ENCODE measurements around the gene DDX20. TPM values are rescaled to one million over a fixed set of nuclear protein-coding genes. Genes with fewer than 3 reads are reported as not detected.

Gene DDX20
- polyA plus RNA-seq, 1 donor from 2014 or later: 26.5 TPM

DNA sequence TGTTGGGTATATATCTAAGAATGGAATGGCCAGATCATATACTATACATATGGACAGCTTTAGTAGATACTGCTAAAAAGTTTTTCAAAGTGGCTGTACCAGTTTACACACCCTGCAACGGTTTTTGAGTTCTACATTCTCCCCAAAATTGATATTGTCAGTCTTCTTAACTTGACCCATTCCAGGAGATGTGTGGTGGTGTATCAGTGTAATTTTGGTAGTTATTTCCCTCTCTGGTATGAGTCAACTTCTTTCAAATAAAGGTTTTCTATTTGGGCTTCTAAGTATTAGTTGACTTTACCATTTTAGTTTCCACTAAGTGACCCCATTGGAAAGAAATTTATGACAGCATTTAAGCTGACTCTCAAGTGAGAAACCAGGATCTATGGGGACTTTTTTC, 45.7 kb upstream of the DDX20 start:
- TF ChIP-seq EP300 (conservative IDR thresholded peaks at IDR 0.05; ENCODE audit: poor library complexity, severe bottlenecking) (no peak), MXI1 (conservative IDR thresholded peaks at IDR 0.05; ENCODE audit: poor library complexity, severe bottlenecking) (no peak), TAF1 (IDR thresholded peaks at IDR 0.05; ENCODE audit: low read depth) (no peak), EZH2 (IDR thresholded peaks at IDR 0.05; ENCODE audit: borderline replicate concordance, insufficient read depth, low read length, poor library complexity, severe bottlenecking) (no peak), POLR2AphosphoS5 (IDR thresholded peaks at IDR 0.05) (no peak), SMC3 (conservative IDR thresholded peaks at IDR 0.05; ENCODE audit: poor library complexity) (no peak), RAD21 (conservative IDR thresholded peaks at IDR 0.05) (no peak)
- TF ChIP-seq, protein P1, sequence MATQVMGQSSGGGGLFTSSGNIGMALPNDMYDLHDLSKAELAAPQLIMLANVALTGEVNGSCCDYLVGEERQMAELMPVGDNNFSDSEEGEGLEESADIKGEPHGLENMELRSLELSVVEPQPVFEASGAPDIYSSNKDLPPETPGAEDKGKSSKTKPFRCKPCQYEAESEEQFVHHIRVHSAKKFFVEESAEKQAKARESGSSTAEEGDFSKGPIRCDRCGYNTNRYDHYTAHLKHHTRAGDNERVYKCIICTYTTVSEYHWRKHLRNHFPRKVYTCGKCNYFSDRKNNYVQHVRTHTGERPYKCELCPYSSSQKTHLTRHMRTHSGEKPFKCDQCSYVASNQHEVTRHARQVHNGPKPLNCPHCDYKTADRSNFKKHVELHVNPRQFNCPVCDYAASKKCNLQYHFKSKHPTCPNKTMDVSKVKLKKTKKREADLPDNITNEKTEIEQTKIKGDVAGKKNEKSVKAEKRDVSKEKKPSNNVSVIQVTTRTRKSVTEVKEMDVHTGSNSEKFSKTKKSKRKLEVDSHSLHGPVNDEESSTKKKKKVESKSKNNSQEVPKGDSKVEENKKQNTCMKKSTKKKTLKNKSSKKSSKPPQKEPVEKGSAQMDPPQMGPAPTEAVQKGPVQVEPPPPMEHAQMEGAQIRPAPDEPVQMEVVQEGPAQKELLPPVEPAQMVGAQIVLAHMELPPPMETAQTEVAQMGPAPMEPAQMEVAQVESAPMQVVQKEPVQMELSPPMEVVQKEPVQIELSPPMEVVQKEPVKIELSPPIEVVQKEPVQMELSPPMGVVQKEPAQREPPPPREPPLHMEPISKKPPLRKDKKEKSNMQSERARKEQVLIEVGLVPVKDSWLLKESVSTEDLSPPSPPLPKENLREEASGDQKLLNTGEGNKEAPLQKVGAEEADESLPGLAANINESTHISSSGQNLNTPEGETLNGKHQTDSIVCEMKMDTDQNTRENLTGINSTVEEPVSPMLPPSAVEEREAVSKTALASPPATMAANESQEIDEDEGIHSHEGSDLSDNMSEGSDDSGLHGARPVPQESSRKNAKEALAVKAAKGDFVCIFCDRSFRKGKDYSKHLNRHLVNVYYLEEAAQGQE (IDR thresholded peaks at IDR 0.05; ENCODE audit: borderline replicate concordance): no peak
- TF ChIP-seq, protein P2, sequence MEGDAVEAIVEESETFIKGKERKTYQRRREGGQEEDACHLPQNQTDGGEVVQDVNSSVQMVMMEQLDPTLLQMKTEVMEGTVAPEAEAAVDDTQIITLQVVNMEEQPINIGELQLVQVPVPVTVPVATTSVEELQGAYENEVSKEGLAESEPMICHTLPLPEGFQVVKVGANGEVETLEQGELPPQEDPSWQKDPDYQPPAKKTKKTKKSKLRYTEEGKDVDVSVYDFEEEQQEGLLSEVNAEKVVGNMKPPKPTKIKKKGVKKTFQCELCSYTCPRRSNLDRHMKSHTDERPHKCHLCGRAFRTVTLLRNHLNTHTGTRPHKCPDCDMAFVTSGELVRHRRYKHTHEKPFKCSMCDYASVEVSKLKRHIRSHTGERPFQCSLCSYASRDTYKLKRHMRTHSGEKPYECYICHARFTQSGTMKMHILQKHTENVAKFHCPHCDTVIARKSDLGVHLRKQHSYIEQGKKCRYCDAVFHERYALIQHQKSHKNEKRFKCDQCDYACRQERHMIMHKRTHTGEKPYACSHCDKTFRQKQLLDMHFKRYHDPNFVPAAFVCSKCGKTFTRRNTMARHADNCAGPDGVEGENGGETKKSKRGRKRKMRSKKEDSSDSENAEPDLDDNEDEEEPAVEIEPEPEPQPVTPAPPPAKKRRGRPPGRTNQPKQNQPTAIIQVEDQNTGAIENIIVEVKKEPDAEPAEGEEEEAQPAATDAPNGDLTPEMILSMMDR (IDR thresholded peaks at IDR 0.05; ENCODE audit: poor library complexity, severe bottlenecking): no peak
- Histone ChIP-seq H4K20me1 (ENCODE audit: insufficient read depth) (no peaks in the 10 kb centered on the region), H3K27ac (ENCODE audit: low read length) (no peak overlapping the region), H3K36me3 (ENCODE audit: insufficient read depth, low read length) (no peaks in the 10 kb centered on the region), H3K4me3 (ENCODE audit: low read length) (no peak overlapping the region), H3K27me3 (ENCODE audit: insufficient read depth, low read depth, low read length) (no peaks in the 10 kb centered on the region), H2AFZ (ENCODE audit: low read depth, low read length) (no peak overlapping the region), H3K9ac (ENCODE audit: low read length) (no peak overlapping the region), H3K4me2 (ENCODE audit: low read length) (no peak overlapping the region), H3K9me3 (ENCODE audit: low read length) (no peaks in the 10 kb centered on the region), H3K79me2 (replicated peaks; ENCODE audit: insufficient read depth, low read length) (no peaks in the 10 kb centered on the region), H3F3A (ENCODE audit: insufficient read depth, low read length, poor library complexity, severe bottlenecking) (no peaks in the 10 kb centered on the region), H3K9me2 (ENCODE audit: insufficient read depth, low read length) (no peaks in the 10 kb centered on the region)

- Histone ChIP-seq H3K27ac (ENCODE audit: low read length) (no peak overlapping the region), H4K20me1 (ENCODE audit: insufficient read depth) (no peaks in the 10 kb centered on the region), H3K9ac (ENCODE audit: low read length) (no peak overlapping the region), H3K79me2 (replicated peaks; ENCODE audit: insufficient read depth, low read length) (no peaks in the 10 kb centered on the region), H2AFZ (ENCODE audit: low read depth, low read length) (no peak overlapping the region), H3K36me3 (ENCODE audit: insufficient read depth, low read length) (no peaks in the 10 kb centered on the region), H3K27me3 (ENCODE audit: insufficient read depth, low read depth, low read length) (no peaks in the 10 kb centered on the region), H3K9me2 (ENCODE audit: insufficient read depth, low read length) (no peaks in the 10 kb centered on the region), H3F3A (ENCODE audit: insufficient read depth, low read length, poor library complexity, severe bottlenecking) (no peaks in the 10 kb centered on the region), H3K4me2 (ENCODE audit: low read length) (no peak overlapping the region), H3K4me3 (ENCODE audit: low read length) (no peak overlapping the region), H3K9me3 (ENCODE audit: low read length) (no peaks in the 10 kb centered on the region)
- TF ChIP-seq EZH2 (IDR thresholded peaks at IDR 0.05; ENCODE audit: borderline replicate concordance, insufficient read depth, low read length, poor library complexity, severe bottlenecking) (no peak), POLR2AphosphoS5 (IDR thresholded peaks at IDR 0.05) (no peak), MXI1 (conservative IDR thresholded peaks at IDR 0.05; ENCODE audit: poor library complexity, severe bottlenecking) (no peak), EP300 (conservative IDR thresholded peaks at IDR 0.05; ENCODE audit: poor library complexity, severe bottlenecking) (no peak), RAD21 (conservative IDR thresholded peaks at IDR 0.05) (no peak), SMC3 (conservative IDR thresholded peaks at IDR 0.05; ENCODE audit: poor library complexity) (no peak), TAF1 (IDR thresholded peaks at IDR 0.05; ENCODE audit: low read depth) (no peak)
- TF ChIP-seq, protein P2 (IDR thresholded peaks at IDR 0.05; ENCODE audit: poor library complexity, severe bottlenecking): no peak
- TF ChIP-seq, protein P1 (IDR thresholded peaks at IDR 0.05; ENCODE audit: borderline replicate concordance): no peak
These were observed 39.4 kb upstream of the DDX20 start for GRCh38 chr1:111716333-111716732.

All from neural cell (in vitro differentiated cells).